ENCODE data around the gene ARHGEF11.
A peak's percentile ranks its signal among the peaks of the same experiment; 100 is the strongest.

ARHGEF11 gene

GRCh38 chr1:156892190-156893047 is 153.1 kb downstream of the ARHGEF11 start:
- DNase-seq = peak; percentile 88

GRCh38 chr1:156889802-156890580 is 155.6 kb downstream of the ARHGEF11 start:
- peak; percentile 72 for DNase-seq

- no peak for DNase-seq
These were observed 157.8 kb downstream of the ARHGEF11 start for GRCh38 chr1:156887734-156888133.

- DNase-seq = no peak
These were observed 158.2 kb downstream of the ARHGEF11 start for GRCh38 chr1:156887317-156887716.

GRCh38 chr1:156886583-156887281 is 158.8 kb downstream of the ARHGEF11 start:
- no peak for DNase-seq

- DNase-seq = no peak
These were observed 159.6 kb downstream of the ARHGEF11 start for GRCh38 chr1:156885880-156886355.

- no peak for DNase-seq
These were observed 160.2 kb downstream of the ARHGEF11 start for GRCh38 chr1:156885314-156885713.
